ENCODE results near the gene IMPG1. TPM values are rescaled to one million over a fixed set of nuclear protein-coding genes. Genes with fewer than 3 reads are reported as not detected.

IMPG1 gene
- total RNA-seq, 1 experiment from 2014 or later: not detected

GRCh38 chr6:76043690-76044089, 28.8 kb downstream of the IMPG1 start:
- no peak for DNase-seq
- Histone ChIP-seq H3K4me2 (ENCODE audit: insufficient read depth, insufficient read length, low read length) (no peak overlapping the region), H3K56ac (ENCODE audit: insufficient read length, low read depth, low read length) (no peak overlapping the region), H4K20me1 (ENCODE audit: control insufficient read depth, insufficient read depth, insufficient read length) (no peaks in the 10 kb centered on the region), H2BK120ac (ENCODE audit: low read depth, low read length, poor library complexity, severe bottlenecking) (no peak overlapping the region), H3K4ac (ENCODE audit: low read depth, low read length) (no peak overlapping the region), H2BK5ac (ENCODE audit: insufficient read length, low read length) (no peak overlapping the region), H4K91ac (ENCODE audit: insufficient read length, low read depth, low read length) (no peak overlapping the region), H2AK5ac (ENCODE audit: insufficient read length, low read length) (no peak overlapping the region), H4K8ac (replicated peaks; ENCODE audit: insufficient read length, low read depth, low read length) (no peak overlapping the region), H3K23me2 (ENCODE audit: insufficient read length, low read depth, low read length, poor library complexity, severe bottlenecking) (no peaks in the 10 kb centered on the region), H3K27ac (ENCODE audit: insufficient read length, low read depth, low read length) (no peak overlapping the region), H3K4me1 (ENCODE audit: insufficient read depth, low read length) (no peaks in the 10 kb centered on the region), H3K79me2 (ENCODE audit: insufficient read depth, low read length) (no peaks in the 10 kb centered on the region), H4K5ac (ENCODE audit: insufficient read length, low read depth, low read length) (no peak overlapping the region), H3K27me3 (ENCODE audit: insufficient read depth, low read length) (no peaks in the 10 kb centered on the region), H3K79me1 (ENCODE audit: insufficient read depth, low read depth, low read length, poor library complexity, severe bottlenecking) (no peaks in the 10 kb centered on the region), H3K23ac (ENCODE audit: insufficient read length, low read depth, low read length) (no peak overlapping the region), H2BK20ac (ENCODE audit: low read depth, low read length, poor library complexity, severe bottlenecking) (no peak overlapping the region), H3K14ac (ENCODE audit: insufficient read depth, low read length) (no peak overlapping the region), H3K18ac (ENCODE audit: insufficient read length, low read depth, low read length) (no peak overlapping the region), H2AFZ (ENCODE audit: low read length) (no peak overlapping the region), H3T11ph (ENCODE audit: low read length) (no peak overlapping the region), H3K9ac (ENCODE audit: extremely low read depth, insufficient read length, low read length) (no peak overlapping the region), H3K9me3 (ENCODE audit: control insufficient read depth, low read depth, low read length) (no peaks in the 10 kb centered on the region), H2BK12ac (ENCODE audit: insufficient read length, low read depth, low read length) (no peak overlapping the region), H2BK15ac (ENCODE audit: low read depth, low read length) (no peak overlapping the region)
- no peak overlapping the region for H3K4me3 Mint-ChIP-seq
- no peaks in the 10 kb centered on the region for H3K27me3 Mint-ChIP-seq (ENCODE audit: low read depth)
- WGBS (ENCODE audit: extremely low coverage, insufficient read length, low lambda C conversion rate): no CpG with 5 or more reads among the region's 2 CpGs
- H3K9me3 Mint-ChIP-seq: no peaks in the 10 kb centered on the region
- no peak for TF ChIP-seq CTCF (conservative IDR thresholded peaks at IDR 0.05)
- peaks cover 16 to 17% of the 10 kb centered on the region in 2 experiments for H3K4me1 Mint-ChIP-seq
- no peak overlapping the region for H3K27ac Mint-ChIP-seq
- no peaks in the 10 kb centered on the region for H3K36me3 Mint-ChIP-seq (ENCODE audit: insufficient read depth in 1 of 3, low read depth in 3 of 3)
